NCI-H128 (cell line): ENCODE results near the gene CDC42SE2.
A peak's percentile ranks its signal among the peaks of the same experiment; 100 is the strongest.
"Not testable (repeated sequence)": the region's sequence is repeated elsewhere in the genome, so short reads cannot be mapped to it uniquely, and the experiment has no call there.

Source experiments
- DNase-seq: peaks from one replicate; lab custom pipeline; 2025; ENCODE audit not compliant: unreplicated experiment; lab: John Stamatoyannopoulos, UW

Gene CDC42SE2

DNA sequence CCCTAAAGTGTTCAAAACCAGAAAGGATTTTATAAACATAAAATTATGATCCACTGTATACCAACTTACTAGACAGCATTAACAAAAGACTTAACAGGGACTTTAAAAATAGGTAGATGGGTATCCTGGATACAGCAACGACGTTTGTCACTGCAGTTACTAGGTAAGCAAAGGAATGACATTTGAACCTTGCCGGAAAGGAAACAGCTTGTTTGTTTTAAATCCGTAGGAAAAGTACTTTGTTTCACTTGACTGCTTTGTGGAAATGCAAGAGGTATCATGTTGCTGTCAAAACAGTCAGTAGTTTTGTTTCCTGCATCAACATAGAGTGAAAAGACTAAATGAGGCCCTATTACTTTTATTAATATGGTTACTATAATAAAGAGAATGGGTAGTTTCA is 122.9 kb downstream of the CDC42SE2 start:
- no peak for DNase-seq

DNA sequence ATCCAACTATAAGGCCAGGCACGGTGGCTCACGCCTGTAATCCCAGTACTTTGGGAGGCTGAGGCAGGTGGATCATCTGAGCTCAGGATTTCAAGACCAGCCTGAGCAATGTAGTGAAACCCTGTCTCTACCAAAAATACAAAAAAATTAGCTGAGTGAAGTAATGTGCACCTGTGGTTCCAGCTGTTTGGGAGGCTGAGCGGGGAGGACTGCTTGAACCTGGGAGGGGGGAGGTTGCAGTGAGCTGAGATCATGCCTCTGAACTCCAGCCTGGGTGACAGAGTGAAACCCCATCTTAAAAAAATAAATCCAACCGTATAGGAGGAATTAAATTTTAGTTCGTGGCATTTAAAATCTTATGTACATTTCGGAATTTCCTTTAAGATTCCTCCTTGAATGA is 123.4 kb downstream of the CDC42SE2 start:
- no peak for DNase-seq

GRCh38 chr5:131389096-131389868 is 125.4 kb downstream of the CDC42SE2 start:
- no peak for DNase-seq

DNA sequence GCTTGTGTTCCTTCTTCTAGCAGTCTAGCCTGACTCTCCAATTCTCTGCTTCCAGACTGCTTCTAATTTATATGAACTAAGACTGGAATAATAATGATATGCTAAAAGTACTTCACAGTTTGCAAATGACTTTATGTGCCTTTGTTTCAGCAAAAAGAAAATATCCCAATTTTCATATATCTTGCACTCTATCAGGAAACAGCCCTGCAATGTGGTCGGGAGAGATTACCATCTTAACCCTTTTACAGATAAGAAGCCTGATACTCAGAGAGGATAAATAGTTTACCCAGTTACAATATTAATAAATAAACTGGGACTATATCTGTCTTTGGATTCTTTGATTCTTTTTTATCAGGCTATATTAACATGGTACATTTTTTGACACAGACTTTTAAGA is 126.0 kb downstream of the CDC42SE2 start:
- no peak for DNase-seq

DNA sequence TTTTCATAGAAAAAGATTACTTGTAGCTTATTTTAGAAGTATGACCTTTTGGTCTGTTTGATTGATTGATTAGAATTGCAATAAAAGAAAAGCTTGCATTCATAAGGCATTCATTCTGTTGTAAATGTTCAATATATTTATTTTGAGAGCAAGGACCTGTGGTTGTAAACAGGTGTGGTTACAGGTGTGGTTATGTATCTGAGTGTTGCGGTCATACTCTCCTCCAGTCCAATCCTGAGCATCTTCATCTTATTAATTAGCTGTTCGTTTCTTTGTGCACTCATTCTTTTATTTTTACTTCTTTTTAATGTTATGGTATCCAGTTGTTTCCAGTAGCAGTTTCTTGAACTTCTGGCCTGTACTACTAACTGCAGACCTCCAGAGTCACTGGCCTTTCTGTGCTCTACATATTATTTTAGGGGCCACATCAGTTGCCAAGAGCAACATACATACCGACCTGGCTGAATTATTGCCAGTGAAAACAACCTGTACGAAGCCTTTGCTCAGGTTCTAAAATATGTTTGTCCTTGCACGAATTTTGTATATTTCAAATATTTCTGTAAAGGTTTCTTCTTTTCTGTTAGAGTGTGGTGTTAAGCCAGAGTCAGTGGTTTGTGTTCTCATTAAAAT is 128.7 kb downstream of the CDC42SE2 start:
- DNase-seq = no peak

DNA sequence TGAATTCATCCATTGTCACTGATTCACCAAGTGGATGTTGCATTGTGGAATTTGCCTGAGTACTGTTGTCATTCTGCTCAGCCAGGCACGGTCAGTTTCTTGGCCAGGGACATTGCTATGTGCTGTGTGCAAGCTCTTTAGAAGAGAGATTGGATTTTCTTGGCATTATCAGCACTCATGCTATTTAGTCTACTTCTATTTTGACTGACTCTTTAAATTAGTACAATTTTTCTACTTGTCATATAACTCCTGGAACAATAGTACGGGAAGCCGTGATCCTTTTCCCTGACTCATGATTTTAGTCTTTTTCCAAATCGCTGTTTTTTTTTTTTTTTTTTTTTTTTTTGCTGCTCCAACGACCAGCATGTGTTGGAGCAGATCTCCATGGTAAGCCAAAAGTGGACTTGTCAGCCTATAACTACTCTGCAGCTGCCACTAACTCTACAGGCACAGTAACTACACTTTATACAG is 129.7 kb downstream of the CDC42SE2 start:
- no peak for DNase-seq

- no peak for DNase-seq
Measured at GRCh38 chr5:131394128-131394527, 130.3 kb downstream of the CDC42SE2 start.

GRCh38 chr5:131396015-131396414 is 132.2 kb downstream of the CDC42SE2 start:
- DNase-seq = no peak

GRCh38 chr5:131396630-131397273 is 132.9 kb downstream of the CDC42SE2 start:
- DNase-seq = no peak

- DNase-seq = not testable (repeated sequence)
Measured at GRCh38 chr5:131399007-131399406, 135.2 kb downstream of the CDC42SE2 start.

DNA sequence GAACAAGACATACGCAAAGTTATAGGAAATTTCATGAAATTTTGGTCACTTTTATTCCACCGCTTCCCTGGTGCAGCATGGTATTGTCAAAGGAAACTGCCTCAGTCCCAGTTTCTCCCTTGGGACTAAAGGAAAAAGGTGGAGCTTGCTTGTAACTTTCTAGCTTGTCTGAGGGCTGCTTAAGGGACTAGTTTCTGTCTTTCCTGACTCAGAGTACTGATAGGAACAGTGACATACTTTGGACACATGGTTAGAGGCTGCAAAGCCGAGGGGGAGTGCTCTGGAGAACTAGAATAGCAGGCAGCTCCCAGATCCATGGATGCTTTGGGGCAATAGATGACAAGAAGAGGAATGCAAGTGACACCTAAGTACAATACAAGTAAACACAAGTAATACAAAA is 136.7 kb downstream of the CDC42SE2 start:
- DNase-seq = no peak

DNA sequence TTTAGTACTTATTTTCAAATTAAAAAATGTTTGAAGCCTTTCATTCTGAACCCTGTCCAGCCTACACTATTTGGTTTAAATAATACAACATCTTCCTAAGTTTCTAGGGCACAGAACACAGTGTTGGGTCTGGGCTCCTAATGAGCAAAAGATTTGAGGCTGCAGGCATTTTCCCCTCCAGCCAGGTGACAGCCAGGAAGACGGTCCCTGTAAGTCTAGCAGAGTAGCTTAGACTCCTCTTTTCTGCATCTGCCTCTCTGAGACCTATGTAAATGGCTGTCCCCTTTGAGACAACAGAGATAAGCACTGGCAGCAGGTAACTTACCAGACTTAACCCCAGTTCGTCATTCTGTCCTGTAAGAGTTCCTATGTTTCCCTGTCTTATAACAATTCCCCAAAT is 141.8 kb downstream of the CDC42SE2 start:
- DNase-seq = no peak

DNA sequence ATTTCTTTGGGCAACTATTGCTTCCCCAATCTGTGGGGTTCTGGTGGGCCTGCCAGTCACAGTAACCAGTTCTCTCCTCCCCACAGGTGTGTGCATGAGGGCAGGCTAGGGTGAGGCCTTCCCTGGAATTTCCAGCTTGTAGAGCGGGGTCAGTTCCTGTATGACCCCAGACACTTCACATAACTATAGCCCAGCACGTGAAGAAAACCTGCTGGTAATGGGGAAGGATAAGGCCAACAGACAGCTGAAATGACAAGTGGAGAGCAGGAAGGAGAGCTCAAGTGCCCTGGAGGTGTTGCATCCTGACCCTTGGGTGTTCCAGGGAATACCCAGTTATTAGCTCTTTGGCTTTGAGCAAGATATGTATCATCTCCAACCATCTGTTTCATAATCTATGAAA is 142.2 kb downstream of the CDC42SE2 start:
- DNase-seq = no peak

- no peak for DNase-seq
Measured at GRCh38 chr5:131406975-131407638, 143.3 kb downstream of the CDC42SE2 start.

DNA sequence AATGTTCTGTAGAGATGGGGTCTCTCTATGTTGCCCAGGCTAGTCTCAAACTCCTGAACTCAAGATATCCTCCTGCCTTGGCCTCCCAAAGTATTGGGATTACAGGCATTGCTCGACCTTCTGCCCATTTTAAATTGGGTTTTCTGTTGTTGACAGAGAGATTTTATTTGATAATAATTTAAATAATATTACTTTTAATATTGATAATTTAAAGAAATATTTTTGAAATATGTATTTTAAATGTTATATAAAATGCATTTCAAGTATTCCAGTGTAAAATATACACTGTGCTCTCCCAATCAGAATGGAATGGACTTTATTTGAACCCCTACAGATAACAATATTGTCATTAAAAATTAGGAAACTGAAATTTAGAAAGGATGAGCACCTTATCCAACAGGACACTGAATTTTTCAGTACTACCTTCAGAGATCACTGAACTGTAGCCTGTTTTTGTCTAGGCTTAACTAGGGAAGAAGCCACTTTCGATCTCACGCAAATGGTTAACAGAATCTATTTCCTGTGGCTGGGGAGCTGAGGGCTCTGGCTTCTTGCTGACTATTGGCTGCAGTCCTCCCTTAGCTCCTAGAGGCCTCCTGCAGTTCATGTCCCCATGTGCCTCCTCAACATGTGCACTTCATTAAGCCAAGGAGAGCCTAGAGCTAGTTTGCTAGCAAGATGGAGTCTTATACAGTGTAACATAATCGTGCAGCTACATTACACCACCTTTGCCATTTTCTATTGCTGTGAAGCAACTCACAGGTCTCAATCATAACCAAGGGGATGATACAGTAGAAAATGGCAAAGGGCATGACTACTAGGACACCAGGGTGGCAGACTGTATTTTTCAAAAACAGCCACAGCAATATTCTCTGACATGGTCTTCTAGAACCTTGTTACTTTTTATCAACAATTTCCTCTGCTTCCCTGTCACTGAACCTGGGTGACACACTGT is 150.0 kb downstream of the CDC42SE2 start:
- DNase-seq = no peak

DNA sequence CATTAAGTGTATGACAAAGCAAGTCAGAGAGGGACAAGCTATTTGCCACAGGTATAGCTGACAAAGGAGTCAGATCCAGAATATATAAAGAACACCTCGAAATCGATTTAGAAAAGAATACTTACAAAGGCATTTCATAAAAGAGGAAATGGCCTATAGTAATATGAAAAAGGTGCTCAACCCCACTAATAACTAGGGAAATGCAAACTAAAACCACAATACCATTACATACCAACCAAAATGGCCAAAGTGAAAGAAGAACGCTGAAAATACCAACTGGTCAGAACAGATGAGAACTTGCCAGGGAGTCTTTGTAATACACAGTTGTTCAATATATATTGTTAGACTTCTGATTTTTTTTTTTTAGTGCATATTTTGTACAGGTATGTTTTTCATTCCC is 152.9 kb downstream of the CDC42SE2 start:
- no peak for DNase-seq

- DNase-seq = peak; percentile 9
Measured at GRCh38 chr5:131417240-131417869, 153.5 kb downstream of the CDC42SE2 start.

DNA sequence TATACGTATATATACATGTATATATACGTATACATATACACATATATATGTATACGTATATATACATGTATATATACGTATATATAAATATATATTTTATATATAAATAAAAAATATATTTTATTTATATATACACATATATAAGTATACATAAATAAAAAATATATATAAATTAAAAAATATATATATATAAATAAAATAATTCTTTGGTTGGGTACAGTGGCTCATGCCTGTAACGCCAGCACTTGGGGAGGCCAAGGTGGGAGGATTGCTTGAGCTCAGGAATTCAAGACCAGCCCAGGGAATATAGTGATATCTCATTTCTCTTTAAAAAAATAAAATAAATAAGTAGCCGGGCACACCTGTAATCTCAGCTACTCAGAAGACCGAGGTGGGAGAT is 155.0 kb downstream of the CDC42SE2 start:
- no peak for DNase-seq

DNA sequence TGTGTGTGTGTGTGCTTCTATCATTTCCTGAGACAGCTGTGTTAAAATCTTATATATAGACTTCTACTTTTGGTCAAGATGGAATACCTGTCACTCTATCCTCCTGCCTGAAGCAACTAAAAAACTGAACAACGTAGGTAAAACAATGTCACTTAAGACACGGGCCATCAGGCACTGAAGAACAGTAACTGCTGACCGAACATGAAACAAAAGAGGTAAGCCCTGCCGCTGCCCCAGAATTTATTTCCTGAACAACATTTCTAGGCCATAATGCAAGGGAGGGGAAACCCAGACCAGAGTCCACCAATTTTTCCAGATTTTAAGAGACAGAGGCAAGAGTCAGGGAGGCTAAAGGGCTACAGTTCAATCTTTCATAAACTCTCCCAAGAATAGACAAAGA is 156.0 kb downstream of the CDC42SE2 start:
- DNase-seq = no peak

GRCh38 chr5:131423056-131423455 is 159.2 kb downstream of the CDC42SE2 start:
- no peak for DNase-seq
